ENCODE measurements around the gene FXYD3. TPM values are rescaled to one million over a fixed set of nuclear protein-coding genes. Genes with fewer than 3 reads are reported as not detected.

Gene FXYD3
- total RNA-seq, 1 experiment from 2014 or later: 17.4 TPM

GRCh38 chr19:35069696-35070095, 45.9 kb upstream of the FXYD3 start:
- Histone ChIP-seq H3K27ac (ENCODE audit: low read depth, low read length) (no peak overlapping the region), H3K9me3 (ENCODE audit: control insufficient read depth in 1 of 2, insufficient read depth in 1 of 2, low read depth in 1 of 2, low read length in 2 of 2) (peaks cover 0 to 5% of the 10 kb centered on the region in 2 experiments; a peak in 1 of 4 replicates), H3K9ac (ENCODE audit: low read length) (no peak overlapping the region), H3K27me3 (ENCODE audit: insufficient read depth, low read length) (no peaks in the 10 kb centered on the region), H3K36me3 (ENCODE audit: control insufficient read depth in 1 of 2, insufficient read depth in 2 of 2, low read length in 2 of 2) (no peaks in the 10 kb centered on the region), H3K79me2 (ENCODE audit: insufficient read depth, low read length) (no peaks in the 10 kb centered on the region), H2AFZ (ENCODE audit: low read depth, low read length, poor library complexity, severe bottlenecking) (no peak overlapping the region), H3K9me2 (ENCODE audit: insufficient read depth) (no peaks in the 10 kb centered on the region), H3K4me2 (ENCODE audit: low read length) (no peak overlapping the region), H3K4me1 (ENCODE audit: control insufficient read depth in 1 of 2, insufficient read depth in 2 of 2, low read length in 2 of 2) (peaks cover 10 to 21% of the 10 kb centered on the region in 2 experiments; a peak in 3 of 4 replicates), H4K20me1 (ENCODE audit: insufficient read depth) (no peaks in the 10 kb centered on the region), H3K4me3 (replicated peaks in 1 of 2; ENCODE audit: low read depth in 1 of 2, low read length in 2 of 2) (no peak overlapping the region)
- BruUV-seq (replicated peaks): no TSS peak
- DNase-seq (ENCODE audit: low read depth, low spot score) (no peak), ATAC-seq (no peak)
- ChIA-PET POLR2A (no interaction called here), RAD21 (ENCODE audit: low non-redundant PET in 1 of 2, low total read pairs in 2 of 2, uncharacterized antibody in 2 of 2, unreplicated experiment in 2 of 2) (no interaction called here), CTCF (interaction anchor here (0.5 to 2.3 kb wide), 2 partner anchors 14 to 20 kb away, joined by 3 to 5 read pairs; no protein-coding TSS in a partner anchor)
- intact Hi-C loops (cut with micrococcal nuclease): loop anchor here (5.0 kb wide), 1 partner anchor 178 kb away; the partner anchor contains the start of gene LSR
- TF ChIP-seq ZFX (IDR thresholded peaks at IDR 0.05): no peak

GRCh38 chr19:35070471-35070870, 45.2 kb upstream of the FXYD3 start:
- Histone ChIP-seq H3K9ac (ENCODE audit: low read length) (no peak overlapping the region), H3K9me2 (ENCODE audit: insufficient read depth) (no peaks in the 10 kb centered on the region), H3K27ac (ENCODE audit: low read depth, low read length) (no peak overlapping the region), H3K4me2 (ENCODE audit: low read length) (no peak overlapping the region), H3K9me3 (ENCODE audit: control insufficient read depth in 1 of 2, insufficient read depth in 1 of 2, low read depth in 1 of 2, low read length in 2 of 2) (peaks cover 0 to 5% of the 10 kb centered on the region in 2 experiments; a peak in 1 of 4 replicates), H3K79me2 (ENCODE audit: insufficient read depth, low read length) (no peaks in the 10 kb centered on the region), H3K4me1 (ENCODE audit: control insufficient read depth in 1 of 2, insufficient read depth in 2 of 2, low read length in 2 of 2) (peaks cover 10 to 21% of the 10 kb centered on the region in 2 experiments; a peak in 3 of 4 replicates), H4K20me1 (ENCODE audit: insufficient read depth) (no peaks in the 10 kb centered on the region), H3K27me3 (ENCODE audit: insufficient read depth, low read length) (no peaks in the 10 kb centered on the region), H3K4me3 (replicated peaks in 1 of 2; ENCODE audit: low read depth in 1 of 2, low read length in 2 of 2) (no peak overlapping the region), H3K36me3 (ENCODE audit: control insufficient read depth in 1 of 2, insufficient read depth in 2 of 2, low read length in 2 of 2) (no peaks in the 10 kb centered on the region), H2AFZ (ENCODE audit: low read depth, low read length, poor library complexity, severe bottlenecking) (no peak overlapping the region)
- ChIA-PET CTCF (interaction anchor here (2.3 kb wide), 1 partner anchor 15 kb away, joined by 5 read pairs; no protein-coding TSS in a partner anchor), POLR2A (no interaction called here), RAD21 (ENCODE audit: low non-redundant PET in 1 of 2, low total read pairs in 2 of 2, uncharacterized antibody in 2 of 2, unreplicated experiment in 2 of 2) (no interaction called here)
- BruUV-seq (replicated peaks): no TSS peak
- no peak for ATAC-seq
- intact Hi-C loops (cut with micrococcal nuclease): no loop called here
- DNase-seq (ENCODE audit: low read depth, low spot score): no peak
- TF ChIP-seq EGR1 (IDR thresholded peaks at IDR 0.05; ENCODE audit: low read depth): no peak
- no peak for TF ChIP-seq EZH2 (IDR thresholded peaks at IDR 0.05)
- no peak for TF ChIP-seq CBX3 (IDR thresholded peaks at IDR 0.05; ENCODE audit: low read depth)
- no peak for TF ChIP-seq ELF1 (IDR thresholded peaks at IDR 0.05; ENCODE audit: borderline replicate concordance, low read depth)
- TF ChIP-seq YY1 (IDR thresholded peaks at IDR 0.05; ENCODE audit: extremely low read depth, insufficient replicate concordance, low read depth, low read length): peak; percentile 64
- no peak for TF ChIP-seq JUND (IDR thresholded peaks at IDR 0.05)
- TF ChIP-seq MAX (IDR thresholded peaks at IDR 0.05): no peak
- TF ChIP-seq ATF3 (IDR thresholded peaks at IDR 0.05): no peak

Data from HCT116 (cell line).